HL-60 (cell line): ENCODE measurements around the gene FCHO2.

Source experiments
- DNase-seq, 2 experiments: peaks; one replicate each; pipeline ENCODE4 v3.0.0-alpha.2; 2010 to 2020; ENCODE audit warnings: low read depth in 1 of 2, low spot score in 1 of 2
- H3K27ac ChIP-seq: fragments of 250-450 bp; sonication (Bioruptor Pico); replicated peaks from 2 replicates; pipeline ENCODE4 v1.5.1; 2020; ENCODE audit warnings: mild to moderate bottlenecking, moderate library complexity
- H3K27me3 ChIP-seq: fragments of 250-450 bp; sonication (Bioruptor Pico); 2 replicates; pipeline ENCODE4 v1.5.1; 2021; ENCODE audit warnings: mild to moderate bottlenecking, moderate library complexity; ENCODE audit not compliant: insufficient read depth, poor library complexity, severe bottlenecking
- H3K4me3 ChIP-seq: replicated peaks from 2 replicates; pipeline ENCODE4 v1.5.1; 2011; ENCODE audit warnings: mild to moderate bottlenecking, control low read depth, low read length; ENCODE audit not compliant: insufficient read depth
- GABPA ChIP-seq: IDR thresholded peaks from 2 replicates; pipeline ENCODE4 v1.6.1; 2012; ENCODE audit warnings: low read depth
- POLR2AphosphoS5 ChIP-seq: IDR thresholded peaks from 2 replicates; pipeline ENCODE4 v1.6.1; 2012; ENCODE audit warnings: low read depth
- REST ChIP-seq: IDR thresholded peaks from 2 replicates; pipeline ENCODE4 v1.6.1; 2012; ENCODE audit warnings: low read depth; ENCODE audit not compliant: insufficient replicate concordance
- SPI1 ChIP-seq: IDR thresholded peaks from 2 replicates; pipeline ENCODE4 v1.6.1; 2012; ENCODE audit warnings: low read depth, mild to moderate bottlenecking, borderline replicate concordance
- TF ChIP-seq, protein P1 (sequence below): IDR thresholded peaks from one replicate; pipeline ENCODE4 v1.5.1; 2011; ENCODE audit warnings: low read length, control low read depth, inconsistent platforms; ENCODE audit not compliant: insufficient read depth

The FCHO2 gene

DNA sequence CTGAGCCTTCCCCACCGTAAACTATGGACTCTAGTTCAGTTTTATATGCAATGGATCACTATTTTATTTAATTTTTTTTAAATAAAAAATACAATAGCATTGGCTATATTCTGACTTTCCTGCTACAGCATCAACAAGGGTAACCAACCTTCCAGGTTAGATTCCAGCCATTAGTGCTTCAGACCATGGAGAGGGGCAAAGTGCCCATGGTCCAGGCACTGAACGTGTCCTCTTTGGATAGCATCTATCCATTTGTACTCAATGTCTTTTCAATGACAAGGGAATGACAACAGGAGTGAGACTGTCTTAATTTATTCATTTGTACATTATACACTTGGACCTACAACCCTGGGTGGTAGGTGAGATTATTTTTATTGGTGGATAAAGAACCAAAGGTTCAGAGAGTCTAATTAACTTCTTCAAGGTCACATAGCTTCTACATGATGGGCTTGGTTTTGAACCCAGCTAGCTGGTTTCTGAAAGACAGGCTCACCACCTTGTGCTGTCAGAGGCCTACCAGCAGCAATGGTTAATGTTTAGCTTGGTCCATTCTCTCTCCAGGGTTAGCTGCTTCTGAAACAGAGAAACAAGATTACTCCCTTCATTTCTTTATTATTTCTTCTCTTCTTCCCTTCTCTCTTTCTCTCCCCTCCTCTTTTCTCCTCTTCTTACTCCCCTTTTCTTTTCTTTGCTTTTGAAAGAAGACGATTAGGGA is 176.0 kb downstream of the FCHO2 start:
- no peak for TF ChIP-seq SPI1
- TF ChIP-seq POLR2AphosphoS5, result no peak
- TF ChIP-seq REST, result no peak
- no peak for TF ChIP-seq GABPA
- TF ChIP-seq, protein P1, sequence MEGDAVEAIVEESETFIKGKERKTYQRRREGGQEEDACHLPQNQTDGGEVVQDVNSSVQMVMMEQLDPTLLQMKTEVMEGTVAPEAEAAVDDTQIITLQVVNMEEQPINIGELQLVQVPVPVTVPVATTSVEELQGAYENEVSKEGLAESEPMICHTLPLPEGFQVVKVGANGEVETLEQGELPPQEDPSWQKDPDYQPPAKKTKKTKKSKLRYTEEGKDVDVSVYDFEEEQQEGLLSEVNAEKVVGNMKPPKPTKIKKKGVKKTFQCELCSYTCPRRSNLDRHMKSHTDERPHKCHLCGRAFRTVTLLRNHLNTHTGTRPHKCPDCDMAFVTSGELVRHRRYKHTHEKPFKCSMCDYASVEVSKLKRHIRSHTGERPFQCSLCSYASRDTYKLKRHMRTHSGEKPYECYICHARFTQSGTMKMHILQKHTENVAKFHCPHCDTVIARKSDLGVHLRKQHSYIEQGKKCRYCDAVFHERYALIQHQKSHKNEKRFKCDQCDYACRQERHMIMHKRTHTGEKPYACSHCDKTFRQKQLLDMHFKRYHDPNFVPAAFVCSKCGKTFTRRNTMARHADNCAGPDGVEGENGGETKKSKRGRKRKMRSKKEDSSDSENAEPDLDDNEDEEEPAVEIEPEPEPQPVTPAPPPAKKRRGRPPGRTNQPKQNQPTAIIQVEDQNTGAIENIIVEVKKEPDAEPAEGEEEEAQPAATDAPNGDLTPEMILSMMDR, result no peak
- H3K4me3 ChIP-seq, result no peak overlapping the region
- no peaks in the 10 kb centered on the region for H3K27me3 ChIP-seq
- DNase-seq, result no peak
- no peak overlapping the region for H3K27ac ChIP-seq

DNA sequence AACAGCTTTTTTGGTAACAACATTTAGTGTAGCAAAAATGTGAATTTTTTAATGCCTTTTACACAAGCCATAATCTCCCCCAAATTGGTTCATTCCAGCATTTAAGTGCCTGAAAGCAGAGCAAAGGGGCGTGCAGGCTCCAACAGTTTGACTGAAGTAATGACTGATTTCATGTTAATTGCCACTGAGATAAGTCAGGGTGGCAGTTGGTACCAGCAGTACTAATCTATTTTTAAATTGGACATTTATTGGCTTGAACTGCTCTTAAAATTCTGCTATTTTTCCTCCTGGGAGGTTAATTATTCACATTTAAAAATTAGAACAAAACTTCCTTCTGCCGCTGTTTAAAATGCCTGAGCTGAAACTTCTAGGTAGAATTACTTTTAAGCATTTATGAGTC is 176.9 kb downstream of the FCHO2 start:
- TF ChIP-seq POLR2AphosphoS5, result no peak
- no peak for TF ChIP-seq GABPA
- TF ChIP-seq, protein P1, result no peak
- TF ChIP-seq SPI1, result no peak
- no peak for TF ChIP-seq REST

DNA sequence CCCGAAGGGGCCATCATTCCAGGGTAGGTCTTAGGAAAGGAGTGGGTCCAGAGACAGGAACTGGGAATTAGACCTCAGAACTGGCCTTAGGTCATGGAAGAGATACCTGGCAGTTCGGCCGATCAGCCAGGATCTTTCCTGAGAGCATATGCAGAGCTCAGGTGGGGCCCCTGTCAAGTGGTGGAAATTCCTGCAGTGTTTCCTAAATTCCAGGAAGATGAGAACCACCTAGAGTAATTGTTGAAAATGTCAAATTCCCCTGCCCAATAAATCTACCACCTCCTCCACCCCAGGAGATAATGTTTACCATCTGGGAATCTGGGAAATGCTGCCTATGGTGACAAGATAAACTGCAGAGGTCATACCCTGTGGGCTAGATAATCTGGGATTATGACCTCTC is 179.2 kb downstream of the FCHO2 start:
- no peak for DNase-seq
- TF ChIP-seq REST, result no peak
- TF ChIP-seq, protein P1, result no peak
- no peak for TF ChIP-seq POLR2AphosphoS5
- no peak for TF ChIP-seq GABPA
- no peak for TF ChIP-seq SPI1
- Histone ChIP-seq H3K27ac (no peak overlapping the region), H3K27me3 (no peaks in the 10 kb centered on the region), H3K4me3 (no peak overlapping the region)

More for the DNA sequence above, 176.9 kb downstream of the FCHO2 start:
- no peak for DNase-seq
- H3K27ac ChIP-seq, result no peak overlapping the region
- no peaks in the 10 kb centered on the region for H3K27me3 ChIP-seq
- H3K4me3 ChIP-seq, result no peak overlapping the region
